Common myeloid progenitor, CD34-positive (primary cell): ENCODE results near the gene XCL2.
A peak's percentile ranks its signal among the peaks of the same experiment; 100 is the strongest.

ENCODE experiments used
- CTCF ChIA-PET: fragments of 350-600 bp; sonication (Branson Sonifier 250); formaldehyde crosslinking; loops from one replicate; lab custom pipeline; 2021; ENCODE audit warnings: antibody characterized with exemption; lab: Charles Lee
- POLR2A ChIA-PET: fragments of 350-600 bp; sonication (Branson Sonifier 250); formaldehyde crosslinking; loops from one replicate; lab custom pipeline; 2021; ENCODE audit warnings: antibody characterized with exemption; lab: Charles Lee
- DNase-seq, 3 donors: peaks; one replicate each; pipeline versions ENCODE4 v3.0.0 to v3.0.0-alpha.2; 2013
- H3K27ac ChIP-seq, 2 experiments: 1 replicate in 1 of 2; 2 replicates in 1 of 2; pipeline ENCODE4 v1.7.0; 2013; ENCODE audit warnings: inconsistent platforms in 2 of 2, low read length in 2 of 2, mild to moderate bottlenecking in 2 of 2, low read depth in 1 of 2, moderate library complexity in 1 of 2; ENCODE audit not compliant: severe bottlenecking in 2 of 2, insufficient read depth in 1 of 2, poor library complexity in 1 of 2
- H3K27me3 ChIP-seq, 5 experiments: replicated peaks in 2 of 5; 1 replicate in 3 of 5; 2 replicates in 2 of 5; pipeline versions ENCODE4 v1.6.1 to v1.7.0; 2013; ENCODE audit warnings: low read length in 4 of 5, mild to moderate bottlenecking in 2 of 5, moderate library complexity in 2 of 5, inconsistent platforms in 1 of 5; ENCODE audit not compliant: insufficient read depth in 5 of 5, control insufficient read depth in 4 of 5
- H3K36me3 ChIP-seq, 4 experiments: 1 replicate in 2 of 4; 2 replicates in 2 of 4; pipeline versions ENCODE4 v1.6.1 to v1.7.0; 2013; ENCODE audit warnings: low read length in 3 of 4, control low read depth in 1 of 4, mild to moderate bottlenecking in 1 of 4; ENCODE audit not compliant: control insufficient read depth in 4 of 4, insufficient read depth in 4 of 4
- H3K4me1 ChIP-seq, 4 experiments: 1 replicate in 3 of 4; 2 replicates in 1 of 4; pipeline versions ENCODE4 v1.6.1 to v1.7.1; 2013; ENCODE audit warnings: low read length in 3 of 4, mild to moderate bottlenecking in 3 of 4, control low read depth in 1 of 4, inconsistent platforms in 1 of 4, moderate library complexity in 1 of 4; ENCODE audit not compliant: control insufficient read depth in 4 of 4, insufficient read depth in 4 of 4; ENCODE audit errors: control extremely low read depth in 1 of 4
- H3K4me3 ChIP-seq, 7 experiments: 1 replicate in 4 of 7; 2 replicates in 3 of 7; pipeline versions ENCODE4 v1.5.1 to v1.7.0; 2013; ENCODE audit warnings: mild to moderate bottlenecking in 7 of 7, low read length in 6 of 7, moderate library complexity in 6 of 7, inconsistent platforms in 2 of 7, low read depth in 2 of 7, control low read depth in 1 of 7; ENCODE audit not compliant: insufficient read depth in 4 of 7, control insufficient read depth in 1 of 7; ENCODE audit errors: extremely low read depth in 1 of 7
- H3K9me3 ChIP-seq, 5 experiments: 1 replicate in 4 of 5; 2 replicates in 1 of 5; pipeline versions ENCODE4 v1.6.1 to v1.7.1; 2013; ENCODE audit warnings: low read length in 4 of 5, mild to moderate bottlenecking in 2 of 5, inconsistent platforms in 1 of 5, low read depth in 1 of 5, moderate library complexity in 1 of 5; ENCODE audit not compliant: control insufficient read depth in 4 of 5, insufficient read depth in 2 of 5; ENCODE audit errors: control extremely low read depth in 1 of 5
- WGBS: methylation state at CpG from one replicate; pipeline ENCODE4 v1.1.5; 2013; ENCODE audit not compliant: insufficient coverage; 5-methylcytosine and 5-hydroxymethylcytosine counted together

XCL2 gene

DNA sequence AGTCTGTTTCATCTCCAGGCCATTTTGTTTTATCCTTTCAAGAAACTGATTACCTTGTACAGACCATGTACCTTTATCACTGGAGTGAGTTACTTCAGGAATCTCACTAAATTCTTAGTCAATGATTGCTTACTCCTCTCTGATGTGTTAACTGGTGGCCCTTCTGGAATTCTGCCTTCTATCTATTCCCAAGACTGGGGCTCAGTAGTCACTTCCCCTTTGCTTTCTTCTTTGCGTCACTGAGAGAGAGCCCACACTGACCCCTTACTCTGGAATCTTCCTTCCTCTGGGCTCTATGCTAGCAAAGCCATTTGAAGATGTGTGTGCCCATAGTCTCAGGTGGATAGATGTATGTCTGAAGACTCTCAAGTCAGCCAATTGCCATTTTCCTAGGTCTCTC is 34.6 kb downstream of the XCL2 start:
- no peaks in the 10 kb centered on the region for H3K27me3 ChIP-seq
- CTCF ChIA-PET = no interaction called here
- H3K36me3 ChIP-seq = no peaks in the 10 kb centered on the region
- POLR2A ChIA-PET = no interaction called here
- no CpG with 5 or more reads among the region's 1 CpG for WGBS
- H3K9me3 ChIP-seq = no peaks in the 10 kb centered on the region
- H3K27ac ChIP-seq = no peak overlapping the region
- H3K4me3 ChIP-seq = no peak overlapping the region
- DNase-seq = no peak
- H3K4me1 ChIP-seq = peaks cover 0 to 19% (median 5%) of the 10 kb centered on the region in 4 experiments

GRCh38 chr1:168507828-168508227 is 36.0 kb downstream of the XCL2 start:
- ChIA-PET CTCF (no interaction called here), POLR2A (no interaction called here)
- Histone ChIP-seq H3K4me3 (no peak overlapping the region), H3K27me3 (no peaks in the 10 kb centered on the region), H3K36me3 (no peaks in the 10 kb centered on the region), H3K9me3 (no peaks in the 10 kb centered on the region), H3K4me1 (peaks cover 0 to 28% (median 8%) of the 10 kb centered on the region in 4 experiments), H3K27ac (no peak overlapping the region)
- no CpG with 5 or more reads among the region's 4 CpGs for WGBS
- DNase-seq = no peak

DNA sequence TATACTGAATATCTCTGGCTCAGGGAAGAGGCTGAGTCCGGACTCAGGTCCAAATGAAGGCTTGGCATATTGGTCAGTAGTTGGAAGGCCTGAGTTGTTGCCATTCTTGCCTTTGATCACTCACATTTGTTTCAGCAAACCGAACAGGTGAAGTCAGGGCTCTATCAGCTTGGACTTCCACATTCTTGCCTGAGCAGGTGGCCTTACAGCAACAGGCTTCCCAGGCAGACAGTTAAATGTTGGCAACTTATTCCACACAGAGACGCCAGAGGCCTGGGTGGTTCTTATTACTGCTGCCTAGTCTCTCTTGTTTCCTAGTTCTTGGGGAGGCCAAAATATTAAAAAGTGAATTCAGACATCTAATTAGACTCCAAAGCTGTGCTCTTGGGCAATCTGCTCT is 36.6 kb downstream of the XCL2 start:
- CTCF ChIA-PET = interaction anchor here (0.7 kb wide), 1 partner anchor 67 kb away, joined by 3 read pairs; no protein-coding TSS in a partner anchor
- WGBS = 100% methylated on average over 3 of the region's 3 CpGs
- Histone ChIP-seq H3K9me3 (no peaks in the 10 kb centered on the region), H3K36me3 (no peaks in the 10 kb centered on the region), H3K27ac (no peak overlapping the region), H3K4me1 (peaks cover 0 to 28% (median 8%) of the 10 kb centered on the region in 4 experiments), H3K27me3 (no peaks in the 10 kb centered on the region), H3K4me3 (no peak overlapping the region)
- DNase-seq = no peak
- POLR2A ChIA-PET = no interaction called here

- Histone ChIP-seq H3K4me3 (no peak overlapping the region), H3K27ac (no peak overlapping the region), H3K36me3 (no peaks in the 10 kb centered on the region), H3K4me1 (peaks cover 0 to 37% (median 11%) of the 10 kb centered on the region in 4 experiments), H3K9me3 (no peaks in the 10 kb centered on the region), H3K27me3 (no peaks in the 10 kb centered on the region)
- ChIA-PET CTCF (interaction anchor here (1.5 kb wide), 1 partner anchor 12 kb away, joined by 5 read pairs; no protein-coding TSS in a partner anchor), POLR2A (no interaction called here)
- no peak for DNase-seq
- 100% methylated on average over 6 of the region's 6 CpGs for WGBS
Measured at GRCh38 chr1:168506204-168506819, 37.5 kb downstream of the XCL2 start.

GRCh38 chr1:168505006-168505405 is 38.8 kb downstream of the XCL2 start:
- H3K4me1 ChIP-seq = peaks cover 4 to 40% (median 15%) of the 10 kb centered on the region in 4 experiments
- CTCF ChIA-PET = interaction anchor here (1.5 kb wide), 1 partner anchor 13 kb away, joined by 5 read pairs; no protein-coding TSS in a partner anchor
- WGBS = no CpG with 5 or more reads among the region's 1 CpG
- no peaks in the 10 kb centered on the region for H3K36me3 ChIP-seq
- POLR2A ChIA-PET = no interaction called here
- H3K27me3 ChIP-seq = no peaks in the 10 kb centered on the region
- H3K9me3 ChIP-seq = no peaks in the 10 kb centered on the region
- H3K27ac ChIP-seq = no peak overlapping the region
- no peak overlapping the region for H3K4me3 ChIP-seq
- DNase-seq = no peak

DNA sequence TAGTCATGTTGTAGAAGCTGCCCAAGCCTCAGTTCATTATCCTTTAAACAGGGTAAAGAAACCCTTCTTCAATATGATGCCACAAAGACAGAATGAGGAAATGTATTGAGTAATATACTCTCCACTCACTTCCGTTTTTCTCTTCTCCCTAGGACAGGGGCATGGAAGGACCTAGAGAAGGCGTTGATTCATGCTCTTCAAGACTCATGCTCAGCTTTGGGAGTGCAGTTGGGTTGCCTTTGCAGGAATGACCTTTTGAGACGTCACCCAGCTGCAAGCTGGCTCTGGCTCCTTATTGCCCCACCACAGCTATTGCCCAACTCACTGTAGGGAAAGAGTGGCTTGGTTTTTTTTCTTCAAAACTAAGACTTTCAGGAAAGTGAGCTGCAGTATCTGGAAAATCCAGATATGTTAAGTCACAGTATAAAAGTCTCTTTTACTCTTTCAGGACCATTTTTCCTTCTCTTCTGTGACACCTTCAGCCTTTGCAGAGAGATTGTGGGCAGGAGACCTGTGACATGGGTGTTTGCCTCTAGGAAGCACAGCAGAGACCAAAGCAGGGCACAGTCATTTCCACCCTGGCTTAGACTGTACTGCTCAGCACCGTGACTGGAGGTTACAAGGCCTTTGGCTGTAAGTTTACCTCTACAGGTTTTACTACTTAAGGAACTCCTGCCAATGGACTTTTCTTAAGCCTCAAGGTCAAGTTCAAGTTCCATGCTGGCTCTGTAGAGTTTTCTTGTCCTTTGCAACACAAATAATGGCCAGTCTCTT is 39.5 kb downstream of the XCL2 start:
- H3K9me3 ChIP-seq = no peaks in the 10 kb centered on the region

DNA sequence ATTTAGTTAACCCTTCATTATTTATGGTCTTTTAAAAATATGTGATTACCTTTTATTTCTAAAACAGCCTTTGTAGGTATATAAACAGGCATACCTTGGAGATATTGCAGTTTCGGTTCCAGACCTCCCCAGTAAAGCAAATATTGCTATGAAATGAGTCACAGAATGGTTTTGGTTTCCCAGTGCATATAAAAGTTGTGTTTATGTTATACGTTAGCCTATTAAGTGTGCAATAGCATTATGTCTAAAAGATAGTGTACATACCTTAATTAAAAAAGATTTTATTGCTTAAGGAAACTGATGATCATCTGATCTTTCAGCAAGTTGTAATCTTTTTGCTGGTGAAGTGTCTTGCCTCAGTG is 44.1 kb downstream of the XCL2 start:
- Histone ChIP-seq H3K4me3 (no peak overlapping the region), H3K9me3 (no peaks in the 10 kb centered on the region), H3K4me1 (peaks cover 4 to 33% (median 15%) of the 10 kb centered on the region in 4 experiments), H3K36me3 (no peaks in the 10 kb centered on the region), H3K27me3 (no peaks in the 10 kb centered on the region), H3K27ac (no peak overlapping the region)
- POLR2A ChIA-PET = no interaction called here
- no peak for DNase-seq
- WGBS = no CpG with 5 or more reads among the region's 2 CpGs
- CTCF ChIA-PET = no interaction called here

More for the DNA sequence above, 39.5 kb downstream of the XCL2 start:
- 44% methylated on average over 2 of the region's 4 CpGs for WGBS
- Histone ChIP-seq H3K4me3 (no peak overlapping the region), H3K27ac (no peak overlapping the region), H3K4me1 (peaks cover 4 to 40% (median 15%) of the 10 kb centered on the region in 4 experiments), H3K27me3 (no peaks in the 10 kb centered on the region), H3K36me3 (no peaks in the 10 kb centered on the region)
- ChIA-PET CTCF (interaction anchor here (1.0 to 2.1 kb wide), 4 partner anchors 13 to 20 kb away, joined by 3 to 5 read pairs (median 4); no protein-coding TSS in a partner anchor), POLR2A (interaction anchor here (0.5 kb wide), 1 partner anchor 61 kb away, joined by 4 read pairs; no protein-coding TSS in a partner anchor)
- DNase-seq = peak; percentile 47 to 82 (median 76)
